NCI-H2029 treated with DMSO at 0.1 percent for 48 hours (cell line): ENCODE measurements around the gene TMEM222.
A peak's percentile ranks its signal among the peaks of the same experiment; 100 is the strongest.

Experiments used
- DNase-seq: peaks from one replicate; lab custom pipeline; 2025; lab: John Stamatoyannopoulos, UW

Gene TMEM222

DNA sequence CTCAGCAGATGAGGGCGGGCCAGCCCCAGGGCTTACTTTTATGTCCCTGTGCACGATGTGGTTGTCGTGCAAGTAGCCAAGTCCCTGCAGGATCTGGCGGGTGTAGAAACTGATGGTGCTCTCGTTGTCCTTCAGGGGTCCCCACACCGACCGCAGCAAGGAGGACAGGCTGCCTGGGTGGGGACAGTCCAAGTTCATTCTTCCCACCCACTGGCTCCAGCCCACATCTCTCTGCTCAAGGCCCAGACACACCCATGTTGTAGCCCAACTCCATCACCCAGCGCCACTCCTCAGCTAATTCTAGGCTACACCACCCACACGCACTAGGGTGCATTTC is 37.8 kb downstream of the TMEM222 start:
- no peak for DNase-seq

DNA sequence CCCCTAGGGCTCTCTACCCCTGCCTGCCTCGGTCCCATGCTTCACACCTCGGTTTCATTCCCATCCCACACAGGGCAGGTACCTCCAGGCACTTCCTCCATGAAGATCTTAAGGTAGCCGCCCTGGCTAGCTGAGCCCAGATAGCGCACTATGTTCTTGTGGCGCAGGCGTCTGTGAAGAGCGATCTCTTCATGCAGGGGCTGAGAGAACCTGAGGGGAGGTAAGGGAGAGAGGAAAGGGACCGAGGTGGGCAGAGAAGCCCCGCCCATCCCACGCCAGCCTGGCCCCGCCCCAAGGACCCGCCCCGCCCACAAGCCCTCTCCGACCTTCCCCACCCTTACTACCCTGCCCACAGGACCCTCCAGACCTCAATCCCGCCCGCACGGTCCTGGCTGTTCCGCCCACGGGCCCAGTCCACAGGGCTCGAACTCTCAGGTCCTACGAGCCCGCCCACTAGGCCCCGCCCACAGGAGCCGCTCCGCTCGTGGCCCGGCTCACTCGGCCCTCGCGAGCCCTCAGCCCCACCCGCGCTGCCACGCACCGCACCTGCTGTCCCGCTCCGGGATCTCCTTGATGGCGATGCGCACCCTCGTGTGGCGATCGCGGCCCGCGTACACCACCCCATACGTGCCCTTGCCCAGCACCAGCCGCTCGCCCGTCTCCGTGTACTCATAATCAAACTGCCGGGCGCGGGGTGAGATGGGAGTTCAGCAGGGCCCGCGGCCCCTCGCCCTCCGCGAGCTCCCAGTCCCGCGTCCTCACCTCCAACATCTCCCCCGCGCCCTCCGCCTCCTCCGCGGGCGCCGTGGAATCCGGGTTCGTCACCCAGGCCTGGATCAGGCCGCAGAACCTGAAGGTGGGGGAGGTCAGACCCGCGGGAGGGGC is 38.4 kb downstream of the TMEM222 start:
- DNase-seq: no peak

DNA sequence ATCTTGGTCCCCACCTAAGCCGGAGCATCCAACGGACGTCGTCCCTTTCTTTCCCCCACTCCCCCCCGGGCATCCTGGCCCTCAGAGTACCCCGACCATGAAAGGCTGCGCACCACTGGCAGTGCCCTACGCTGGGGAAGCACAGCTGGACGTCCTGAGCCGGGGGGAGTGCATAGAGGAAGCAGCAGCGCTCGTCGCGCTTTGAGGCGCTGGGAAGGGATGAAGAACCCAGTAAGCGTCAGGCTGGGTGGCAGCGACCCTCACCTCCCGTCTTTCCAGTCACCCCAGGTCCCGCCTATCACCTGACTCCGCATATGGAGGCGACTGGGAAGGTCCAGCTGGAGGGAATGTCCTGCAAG is 39.1 kb downstream of the TMEM222 start:
- no peak for DNase-seq

DNA sequence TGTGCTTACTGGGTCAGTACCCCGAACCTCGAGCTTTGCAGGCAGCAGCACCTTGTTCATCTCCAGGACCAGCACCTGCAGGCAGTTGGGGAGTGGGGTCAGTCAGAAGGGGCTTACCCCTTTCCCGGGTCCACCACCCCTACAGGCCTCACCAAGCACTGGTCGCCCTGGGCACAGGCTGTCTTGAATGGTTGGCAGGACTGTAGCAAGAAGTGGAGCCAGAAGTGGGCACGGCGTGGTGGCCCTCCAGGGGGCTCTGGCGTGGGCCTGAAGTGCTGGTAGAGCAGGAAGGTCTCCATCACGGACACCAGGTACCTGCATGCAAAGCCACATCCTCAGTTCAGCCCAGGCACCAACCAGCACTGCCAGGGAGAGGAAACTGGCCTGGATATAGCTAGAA is 39.6 kb downstream of the TMEM222 start:
- DNase-seq: no peak

DNA sequence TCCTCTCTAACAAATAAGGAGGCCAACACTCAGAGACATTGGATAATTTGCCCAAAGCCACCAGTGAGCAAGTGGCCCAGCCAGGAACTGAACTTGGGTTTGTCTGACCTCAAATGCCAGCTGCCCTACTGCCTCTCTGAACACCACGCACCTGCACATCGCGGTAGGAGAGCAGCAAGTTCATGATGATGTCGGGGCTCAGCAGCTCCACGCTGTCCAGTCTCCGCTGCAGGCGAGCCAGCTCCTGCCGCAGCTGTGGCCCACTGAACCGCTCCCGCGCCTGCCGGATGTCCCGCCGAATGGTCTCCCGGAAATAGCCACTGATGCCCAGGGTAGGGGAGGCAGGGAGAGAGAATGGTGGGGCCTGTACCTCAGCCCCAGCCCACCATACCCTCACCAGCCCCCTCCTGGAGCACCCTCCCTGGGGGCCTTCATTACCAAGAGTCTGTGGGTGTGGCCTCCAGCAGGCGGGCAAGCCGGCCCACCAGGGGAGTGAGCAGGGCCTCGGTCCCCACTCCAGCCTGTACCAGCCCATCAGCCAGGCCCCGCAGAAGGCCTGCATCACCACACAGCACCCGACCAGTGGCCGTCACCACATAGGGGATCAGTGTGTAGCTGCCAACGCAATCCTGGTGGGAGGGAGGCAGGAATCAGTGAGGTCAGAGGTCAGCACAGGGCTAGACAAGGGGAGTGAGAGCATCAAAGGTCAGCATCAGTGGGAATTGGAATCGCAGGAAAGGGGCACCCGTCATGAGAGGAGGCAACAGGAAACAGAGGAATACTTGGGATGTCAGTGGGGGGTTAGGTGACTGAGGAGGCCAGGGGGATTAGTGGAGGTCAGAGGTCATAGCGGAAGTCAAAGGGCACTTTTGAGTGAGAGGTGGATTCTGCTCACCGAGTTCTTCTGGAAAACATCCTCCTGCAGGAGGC is 42.1 kb downstream of the TMEM222 start:
- no peak for DNase-seq

DNA sequence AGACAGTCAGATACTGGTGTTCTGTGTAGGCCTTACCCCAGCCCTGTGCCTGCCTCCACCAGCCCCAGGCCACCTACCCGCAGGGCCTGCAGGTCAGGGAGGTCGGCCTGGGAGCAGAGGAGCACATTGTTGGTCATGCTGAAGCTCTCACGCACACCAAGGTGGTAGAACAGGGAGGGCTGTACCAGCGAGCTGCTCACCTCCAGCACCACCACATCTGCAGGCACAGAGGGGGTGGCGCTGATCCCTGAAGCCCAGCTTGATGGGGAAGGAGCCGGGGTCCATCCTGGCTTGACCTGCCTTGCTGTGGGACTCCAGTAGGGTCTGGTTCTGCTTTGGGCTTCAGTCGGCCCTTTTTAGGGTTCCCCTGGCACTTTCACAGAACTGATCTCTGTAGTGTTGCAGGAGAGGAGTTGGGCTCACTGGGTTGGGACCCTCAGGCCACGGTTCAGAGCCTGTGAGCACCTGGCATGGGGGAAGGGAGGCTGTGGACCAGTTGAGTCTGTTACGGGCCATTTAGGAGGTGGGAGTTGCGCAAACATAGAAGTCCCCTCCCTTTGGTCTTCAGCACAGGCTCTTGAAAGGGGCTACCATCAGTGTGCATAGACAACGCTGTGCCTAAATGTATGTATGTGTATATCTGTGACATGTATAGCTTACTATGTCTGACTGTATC is 42.9 kb downstream of the TMEM222 start:
- DNase-seq: no peak

DNA sequence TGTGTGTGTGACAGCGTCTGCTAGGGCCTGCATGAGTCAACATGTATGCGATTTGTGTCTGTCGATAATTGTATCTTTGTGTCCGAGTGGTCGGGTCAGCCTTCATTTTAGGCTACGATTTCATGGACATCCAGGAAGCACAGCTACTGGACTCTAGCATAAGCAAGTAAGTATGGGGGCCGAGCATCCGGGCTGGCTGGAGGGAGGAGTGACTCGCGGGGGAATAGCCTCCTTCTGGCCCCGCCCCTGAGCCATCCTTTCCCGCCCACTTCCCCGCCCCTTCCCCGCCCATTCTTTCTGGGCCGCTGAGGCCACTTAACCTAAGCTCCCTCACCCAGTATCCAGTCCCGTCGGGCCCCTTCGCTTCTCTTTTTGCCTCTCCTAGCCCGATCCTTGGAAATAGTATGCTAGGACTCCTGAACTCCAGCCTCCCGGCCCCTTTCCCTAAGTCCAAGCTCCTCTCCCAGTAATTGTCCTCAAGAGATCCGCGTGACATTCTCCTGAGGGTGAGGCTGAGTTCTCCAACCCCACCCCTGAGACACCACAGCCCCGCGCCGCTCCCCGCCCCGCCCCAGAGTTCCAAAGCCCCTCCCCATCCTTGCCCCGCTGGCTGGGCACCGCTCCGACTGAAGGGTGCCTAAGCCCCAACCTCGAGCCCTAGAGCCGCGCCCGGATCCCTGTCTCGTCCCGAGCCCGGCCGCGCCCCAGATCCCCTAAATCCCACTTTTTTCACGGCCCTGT is 43.6 kb downstream of the TMEM222 start:
- DNase-seq: peak; percentile 59

DNA sequence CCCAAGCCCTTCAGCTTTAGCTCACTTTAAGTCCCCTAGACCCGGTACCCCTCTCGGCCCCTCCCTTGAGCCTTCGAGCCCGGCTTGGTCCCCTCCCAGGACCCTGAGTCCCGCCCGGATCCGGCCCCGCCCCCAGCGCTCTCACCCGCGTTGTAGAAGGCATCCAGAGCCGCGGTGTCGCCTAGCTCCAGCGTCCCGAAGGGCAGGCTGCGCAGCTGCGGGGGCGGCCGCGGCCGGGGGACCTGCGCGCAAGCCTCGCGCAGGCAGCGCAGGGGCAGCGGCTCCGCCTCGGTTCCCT is 44.1 kb downstream of the TMEM222 start:
- no peak for DNase-seq

DNA sequence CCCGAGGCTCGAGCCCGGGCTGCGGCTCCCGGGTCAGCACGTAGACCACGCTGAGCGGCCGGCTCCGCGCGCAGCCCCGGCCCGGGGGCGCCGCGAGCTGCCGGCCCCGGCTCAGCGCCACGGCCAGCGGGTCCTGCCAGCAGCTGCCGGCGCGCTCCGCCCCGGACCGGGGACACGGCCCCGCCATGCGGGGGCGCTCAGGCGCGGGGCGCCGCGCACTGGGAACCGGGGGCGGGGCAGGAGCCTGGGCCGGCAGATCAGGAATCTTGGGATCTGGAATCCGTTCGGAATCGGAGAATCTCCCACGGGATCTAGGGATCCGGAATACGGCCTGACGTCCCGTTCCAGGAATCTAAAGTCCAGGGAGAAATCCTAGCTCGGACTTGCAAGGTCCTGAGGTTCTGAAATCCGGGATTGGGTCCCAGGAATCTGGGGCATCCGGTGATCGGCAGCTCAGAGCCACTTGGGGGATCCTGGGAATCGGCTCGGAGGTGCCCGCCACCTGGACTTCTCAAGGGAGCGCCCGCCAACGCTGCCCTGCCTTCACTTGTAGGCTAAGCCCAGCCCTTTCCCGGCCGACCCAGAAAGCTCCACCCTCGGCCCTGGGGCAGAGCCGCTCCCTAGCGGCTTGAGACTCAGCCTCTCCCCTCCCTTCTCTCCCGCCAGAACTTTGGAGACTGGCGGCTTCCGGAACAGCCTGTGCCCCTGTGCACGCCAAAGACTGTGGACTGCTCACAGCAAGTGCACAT is 44.6 kb downstream of the TMEM222 start, which contains the start of gene MAP3K6:
TSS of gene MAP3K6 (minus strand) at position 551 of the 749 bp plus-strand sequence. CDS start at position 187, 364 bp downstream.
- DNase-seq: peak; percentile 19

DNA sequence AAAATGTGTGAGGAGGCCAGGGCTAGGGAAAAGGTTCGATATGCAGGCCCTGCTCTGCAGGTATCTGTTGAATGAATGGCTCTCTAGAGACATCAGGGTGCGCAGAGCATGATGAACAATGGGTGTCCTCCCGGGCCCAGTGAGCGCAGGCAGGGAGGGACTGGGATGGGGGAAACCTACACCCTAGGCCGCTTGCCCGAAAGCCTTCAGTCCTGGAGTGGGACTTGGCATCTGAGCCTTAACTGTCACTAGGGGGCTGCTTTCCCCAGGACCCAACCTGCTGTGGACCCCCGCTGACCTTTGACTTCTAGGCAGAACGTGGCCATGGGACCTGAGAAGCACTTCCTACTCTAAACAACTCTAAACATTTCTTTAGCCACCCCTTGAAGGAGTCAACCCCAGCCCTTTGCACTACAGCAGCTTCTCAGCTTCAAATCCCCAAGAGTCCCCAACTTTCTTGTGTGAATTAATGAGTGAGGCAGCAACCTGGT is 45.2 kb downstream of the TMEM222 start:
- DNase-seq: no peak

DNA sequence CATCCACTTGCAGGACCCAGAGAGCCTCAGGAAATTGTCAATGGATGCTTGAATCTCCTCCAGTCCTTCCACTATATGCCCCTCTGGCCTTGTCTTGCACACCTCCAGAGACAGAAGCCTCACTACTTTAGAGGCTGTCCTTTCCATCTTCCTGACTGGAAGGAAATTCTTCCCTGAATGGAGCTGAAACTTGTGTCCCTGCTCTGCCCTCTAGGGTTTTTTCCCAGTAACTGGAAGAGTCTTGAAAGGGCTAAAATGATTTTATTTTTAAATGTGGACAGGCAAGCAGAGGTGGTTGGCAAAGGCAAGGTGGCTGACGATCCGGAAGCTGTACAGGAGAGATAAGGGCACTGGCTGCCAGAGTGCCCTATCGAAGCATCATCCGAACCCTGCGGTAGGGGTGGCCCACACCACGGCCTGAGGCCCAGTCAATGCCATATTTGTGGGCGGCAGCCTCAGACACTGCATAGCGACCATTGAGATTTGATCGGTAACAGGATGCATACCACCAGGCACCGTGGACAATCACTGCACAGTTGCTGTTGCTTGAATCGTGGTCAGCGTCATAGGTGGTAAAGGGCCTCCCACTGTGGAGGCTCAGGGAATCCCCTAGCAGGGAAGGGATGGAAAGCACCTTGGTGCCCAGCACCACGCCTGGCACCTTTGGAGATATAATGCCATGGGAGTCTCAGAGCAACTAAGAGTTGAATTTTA is 47.1 kb downstream of the TMEM222 start:
- no peak for DNase-seq

DNA sequence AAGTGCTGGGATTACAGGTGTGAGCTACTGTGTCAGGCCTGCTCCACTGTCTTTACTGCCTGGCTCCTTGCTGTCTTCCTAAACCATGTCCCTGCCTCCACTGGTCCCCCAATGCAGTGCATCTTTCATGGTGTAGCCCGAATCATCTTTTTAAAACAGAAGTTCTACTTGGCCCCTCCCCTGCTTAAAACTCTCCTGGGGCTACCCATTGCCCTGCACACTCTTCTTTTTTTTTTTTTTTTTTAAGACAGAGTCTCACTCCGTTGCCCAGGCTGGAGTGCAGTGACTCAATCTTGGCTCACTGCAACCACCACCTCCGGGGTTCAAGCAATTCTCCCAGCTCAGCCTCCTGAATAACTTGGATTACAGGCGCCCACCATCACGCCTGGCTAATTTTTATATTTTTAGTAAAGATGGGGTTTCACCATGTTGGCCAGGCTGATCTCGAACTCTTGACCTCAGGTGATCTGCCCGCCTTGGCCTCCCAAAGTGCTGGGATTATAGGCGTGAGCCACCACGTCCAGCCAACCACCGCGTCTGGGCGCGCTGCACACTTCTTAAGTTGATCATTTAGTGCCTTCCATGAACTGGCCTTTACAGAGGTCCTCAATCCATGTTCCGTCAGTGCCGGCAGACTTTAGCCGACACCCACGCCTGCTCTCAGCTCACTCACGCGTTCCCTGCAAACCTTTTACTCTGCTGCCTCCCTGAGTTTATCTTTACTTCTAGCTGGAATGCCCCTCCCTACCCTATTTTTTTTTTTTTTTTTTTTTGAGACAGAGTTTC is 50.3 kb downstream of the TMEM222 start:
- DNase-seq: no peak

DNA sequence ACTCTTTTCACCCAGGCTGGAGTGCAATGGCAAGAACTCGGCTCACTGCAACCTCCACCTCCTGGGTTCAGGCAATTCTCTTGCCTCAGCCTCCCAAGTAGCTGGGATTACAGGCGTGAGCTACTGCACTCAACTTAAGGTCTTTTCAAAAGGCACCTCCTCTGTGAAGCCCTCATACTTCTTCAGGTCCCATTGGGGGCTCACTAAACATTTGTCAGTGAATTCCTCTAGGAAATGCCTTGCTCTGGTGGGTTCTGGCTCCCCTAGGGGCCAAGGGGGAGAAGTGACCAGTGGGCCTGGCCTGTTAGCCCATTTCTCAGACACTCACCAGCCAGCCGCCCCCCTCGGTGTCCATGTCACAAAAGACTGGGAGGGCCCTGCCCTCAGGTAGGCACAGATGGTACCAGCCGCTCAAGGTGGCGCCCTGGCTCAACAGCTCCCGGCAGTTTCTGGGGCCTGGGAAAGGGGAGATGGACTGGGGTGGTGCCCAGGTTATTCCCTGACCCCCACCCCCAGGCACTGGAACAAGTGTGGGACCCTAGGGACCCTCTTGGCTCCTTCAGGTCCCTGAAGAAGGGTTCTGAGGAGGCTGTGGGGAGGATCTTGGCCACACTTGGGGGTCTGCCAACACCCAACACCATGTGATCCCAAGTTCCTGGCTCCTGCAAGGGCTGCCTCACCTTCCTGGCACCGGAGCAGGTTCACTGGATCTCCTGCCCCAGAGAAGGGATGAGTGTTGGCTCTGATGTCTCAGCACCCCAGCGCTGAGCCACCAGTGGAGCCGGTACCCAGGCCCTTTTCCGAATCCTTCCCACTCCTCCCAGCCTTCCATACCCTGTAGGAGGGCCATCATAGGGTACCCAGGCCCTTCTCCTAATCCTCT is 51.1 kb downstream of the TMEM222 start:
- DNase-seq: no peak

DNA sequence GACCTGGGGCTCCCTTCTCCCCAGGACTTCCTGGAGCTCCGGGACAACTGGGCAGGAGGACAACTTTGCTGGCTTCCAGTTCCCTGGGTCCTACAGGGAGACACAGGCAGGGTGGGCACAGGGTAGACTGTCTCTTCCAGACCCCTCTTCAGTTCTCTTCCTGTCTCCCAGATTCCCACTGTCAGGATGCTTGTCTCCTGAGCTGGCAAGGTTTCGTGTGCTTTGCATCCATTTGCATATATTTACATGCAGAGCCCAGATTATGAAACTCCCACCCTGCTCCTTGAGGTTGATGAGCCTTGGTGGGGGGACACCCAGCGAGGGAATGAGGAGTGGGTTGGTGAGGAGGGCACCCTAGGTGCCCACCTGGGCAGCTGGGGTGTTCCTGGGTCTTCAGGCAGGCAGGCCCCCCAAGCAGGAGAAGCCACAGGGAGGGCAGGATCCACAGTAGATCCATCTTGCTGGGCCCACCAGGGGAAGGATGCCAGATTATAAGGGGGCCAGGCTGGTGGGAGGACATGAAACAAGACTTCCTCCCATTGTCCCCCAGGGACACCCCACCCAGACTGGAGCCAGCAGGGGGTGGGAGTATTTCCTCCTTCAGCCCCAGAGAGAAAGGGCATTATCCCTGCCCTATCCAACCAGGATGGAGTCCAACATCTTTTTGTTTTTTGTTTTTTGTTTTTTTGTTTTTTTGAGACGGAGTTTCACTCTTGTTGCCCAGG is 52.6 kb downstream of the TMEM222 start, which contains the start of gene FCN3:
TSS of gene FCN3 (minus strand) at position 463 of the 725 bp plus-strand sequence. CDS start at position 457, 6 bp downstream.
- DNase-seq: no peak

DNA sequence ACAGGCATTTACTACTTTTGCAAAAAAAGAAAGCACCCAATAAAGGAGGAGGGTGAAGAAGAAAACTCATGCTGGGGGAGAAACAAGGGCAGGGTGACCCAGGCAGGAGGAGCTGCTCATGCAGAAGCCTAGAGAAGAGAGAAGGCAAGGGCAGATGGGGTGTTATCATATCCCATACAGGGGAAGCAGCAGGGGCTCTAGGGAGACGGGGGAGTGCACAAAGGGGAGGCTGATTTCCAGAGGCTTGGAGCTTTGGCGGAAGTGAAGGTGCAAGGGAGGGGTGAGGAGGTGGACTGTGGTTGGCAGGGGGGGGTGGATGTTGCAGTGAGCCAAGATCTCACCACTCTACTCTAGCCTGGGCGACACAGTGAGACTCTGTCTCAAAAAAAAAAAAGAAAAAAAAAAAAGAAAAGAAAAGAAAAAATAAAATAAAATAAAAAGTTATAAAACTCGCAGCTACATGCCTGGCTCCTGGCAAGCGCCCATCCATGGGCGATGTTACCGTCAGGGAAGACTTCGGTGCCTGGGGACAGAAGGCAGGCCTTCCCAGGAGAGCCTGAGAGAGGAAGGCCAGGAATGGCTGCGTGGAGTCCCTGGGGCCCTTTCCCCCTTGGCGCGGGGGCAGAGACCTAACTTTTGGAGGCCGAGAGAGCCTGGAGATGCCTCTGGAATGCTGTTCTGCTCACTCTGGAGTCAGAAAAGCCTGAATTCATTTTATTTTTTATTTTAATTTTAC is 56.0 kb downstream of the TMEM222 start:
- DNase-seq: no peak

DNA sequence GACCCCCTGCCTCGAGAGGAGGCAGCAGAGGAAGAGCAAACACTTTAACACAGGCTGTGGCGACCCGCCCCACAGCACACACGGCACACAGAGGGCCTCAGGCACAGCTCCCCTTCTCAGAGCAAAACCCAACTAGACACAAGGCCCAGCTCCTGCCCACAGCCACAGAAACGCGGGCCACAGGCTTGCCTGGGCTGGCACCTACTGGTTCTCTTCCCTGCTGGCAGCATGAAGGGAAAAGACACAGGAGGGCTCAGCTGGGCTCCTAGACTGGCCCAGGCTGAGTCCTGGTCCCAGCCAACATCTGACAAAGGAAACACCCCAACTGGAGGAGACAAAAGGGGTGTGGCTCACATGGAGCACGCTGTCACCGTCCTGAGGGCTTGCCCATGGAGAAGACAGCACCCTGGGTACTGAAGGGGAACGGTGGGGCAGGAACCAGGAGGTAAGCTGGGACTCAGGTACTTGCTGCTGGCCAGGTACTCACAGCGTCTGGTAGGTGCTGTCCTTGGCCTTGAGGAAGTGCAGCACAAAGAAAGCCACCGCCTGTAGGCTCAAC is 57.7 kb downstream of the TMEM222 start:
- DNase-seq: no peak

DNA sequence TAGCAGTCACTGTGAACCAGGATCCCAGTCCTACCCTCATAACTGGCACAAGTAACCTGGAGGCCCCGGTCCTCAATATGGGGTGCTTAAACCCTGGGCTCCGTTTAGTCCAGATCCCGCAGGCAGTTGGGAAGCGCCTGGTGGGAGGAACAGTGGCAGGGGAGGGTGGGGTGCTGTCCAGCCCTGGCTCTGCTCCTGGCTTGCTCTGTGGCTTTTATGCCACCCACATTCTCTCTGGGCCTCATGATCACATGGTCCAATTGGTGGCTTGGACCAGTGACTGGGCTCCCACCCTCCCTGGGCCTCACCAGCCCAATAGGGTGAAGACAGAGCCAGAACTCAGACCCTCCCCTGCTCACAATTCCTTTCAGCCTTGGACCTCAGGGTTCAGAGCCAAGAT is 58.3 kb downstream of the TMEM222 start:
- no peak for DNase-seq
